MCF 10A (cell line): ENCODE results near the gene DNMBP. TPM values are rescaled to one million over a fixed set of nuclear protein-coding genes. Genes with fewer than 3 reads are reported as not detected.

Experiments
- BruUV-seq: library from RNA; stranded (reverse); fragments of 400-500 nt; replicated peaks from 2 replicates; lab custom pipeline; 2021; lab: Mats Ljungman, UMichigan
- CTCF ChIA-PET: fragments of 300-600 bp; sonication (Branson Sonifier 250); formaldehyde crosslinking; extraction: SDS; loops from one replicate; lab custom pipeline; 2021; ENCODE audit warnings: antibody characterized with exemption, inconsistent platforms; lab: Yijun Ruan, JAX
- POLR2A ChIA-PET: fragments of 300-600, 350-650 bp; sonication (Branson Sonifier 250); formaldehyde crosslinking; extraction: SDS; loops from one replicate; lab custom pipeline; 2020; ENCODE audit warnings: antibody characterized with exemption, inconsistent platforms; lab: Yijun Ruan, JAX
- DNase-seq: peaks from one replicate; pipeline ENCODE4 v3.0.0-alpha.2; 2018; ENCODE audit not compliant: unreplicated experiment
- H3K27ac Mint-ChIP-seq: one replicate; pipeline ENCODE4 v1.8.0; 2022; ENCODE audit warnings: mild to moderate bottlenecking, low read depth, mixed read lengths; ENCODE audit not compliant: unreplicated experiment
- H3K27me3 Mint-ChIP-seq: one replicate; pipeline ENCODE4 v1.8.0; 2022; ENCODE audit warnings: mixed read lengths; ENCODE audit not compliant: insufficient read depth, unreplicated experiment
- H3K36me3 Mint-ChIP-seq: one replicate; pipeline ENCODE4 v1.8.0; 2022; ENCODE audit warnings: mild to moderate bottlenecking, moderate library complexity, mixed read lengths; ENCODE audit not compliant: insufficient read depth, unreplicated experiment
- H3K4me1 Mint-ChIP-seq: one replicate; pipeline ENCODE4 v1.8.0; 2022; ENCODE audit warnings: mixed read lengths; ENCODE audit not compliant: insufficient read depth, unreplicated experiment
- H3K4me3 Mint-ChIP-seq: one replicate; pipeline ENCODE4 v1.8.0; 2022; ENCODE audit warnings: mild to moderate bottlenecking, moderate library complexity, mixed read lengths; ENCODE audit not compliant: unreplicated experiment
- H3K9me3 Mint-ChIP-seq: one replicate; pipeline ENCODE4 v1.8.0; 2022; ENCODE audit warnings: mixed read lengths; ENCODE audit not compliant: unreplicated experiment
- CTCF ChIP-seq: fragments of 200-600 bp; IDR thresholded peaks from one replicate; pipeline ENCODE4 v1.8.0; 2022; ENCODE audit warnings: antibody characterized with exemption, mild to moderate bottlenecking; ENCODE audit not compliant: unreplicated experiment
- intact Hi-C: fragments of 100-400 bp; cut with micrococcal nuclease; formaldehyde crosslinking; loops from 2 replicates; pipeline ENCODE4 v1.14.1; 2022
- total RNA-seq: library from RNA; stranded (reverse); gene quantifications from 2 replicates; pipeline ENCODE4 v1.2.3, GENCODE V29; 2022

The DNMBP gene
- total RNA-seq, 1 experiment from 2014 or later: 11.3 TPM

- BruUV-seq: no TSS peak
- CTCF ChIA-PET: interaction anchor here (0.6 to 11.4 kb wide), 2 partner anchors 66 to 196 kb away, joined by 3 to 175 read pairs; no protein-coding TSS in a partner anchor
- Mint-ChIP-seq H3K36me3 (no peaks in the 10 kb centered on the region), H3K4me3 (no peak overlapping the region), H3K27ac (no peak overlapping the region), H3K4me1 (no peaks in the 10 kb centered on the region), H3K27me3 (no peaks in the 10 kb centered on the region), H3K9me3 (no peaks in the 10 kb centered on the region)
- POLR2A ChIA-PET: no interaction called here
- no peak for DNase-seq
- intact Hi-C loops: no loop called here
- TF ChIP-seq CTCF: no peak
Measured at GRCh38 chr10:99850767-99851340, 158.9 kb downstream of the DNMBP start.

GRCh38 chr10:99850021-99850766 is 159.6 kb downstream of the DNMBP start:
- no peak for DNase-seq
- CTCF ChIA-PET: interaction anchor here (0.6 to 11.4 kb wide), 3 partner anchors 67 to 294 kb away, joined by 3 to 175 read pairs (median 3); no protein-coding TSS in a partner anchor
- no peaks in the 10 kb centered on the region for H3K27me3 Mint-ChIP-seq
- no peak overlapping the region for H3K4me3 Mint-ChIP-seq
- intact Hi-C loops: no loop called here
- H3K9me3 Mint-ChIP-seq: no peaks in the 10 kb centered on the region
- no peak for TF ChIP-seq CTCF
- no TSS peak for BruUV-seq
- no peaks in the 10 kb centered on the region for H3K4me1 Mint-ChIP-seq
- no peaks in the 10 kb centered on the region for H3K36me3 Mint-ChIP-seq
- POLR2A ChIA-PET: no interaction called here
- no peak overlapping the region for H3K27ac Mint-ChIP-seq

GRCh38 chr10:99849536-99849935 is 160.2 kb downstream of the DNMBP start:
- TF ChIP-seq CTCF: no peak
- CTCF ChIA-PET: interaction anchor here (0.6 to 11.4 kb wide), 3 partner anchors 188 to 294 kb away, joined by 3 to 175 read pairs (median 4); no protein-coding TSS in a partner anchor
- Mint-ChIP-seq H3K27me3 (no peaks in the 10 kb centered on the region), H3K4me1 (no peaks in the 10 kb centered on the region), H3K9me3 (no peaks in the 10 kb centered on the region), H3K36me3 (no peaks in the 10 kb centered on the region), H3K27ac (no peak overlapping the region), H3K4me3 (no peak overlapping the region)
- POLR2A ChIA-PET: no interaction called here
- no peak for DNase-seq
- intact Hi-C loops: loop anchor here (5.0 to 10.0 kb wide), 5 partner anchors 117 to 665 kb away; partner anchors contain the start of genes COX15, CUTC, ERLIN1 and SEC31B
- no TSS peak for BruUV-seq

- CTCF ChIA-PET: interaction anchor here (0.6 to 11.4 kb wide), 4 partner anchors 42 to 295 kb away, joined by 3 to 175 read pairs (median 4); no protein-coding TSS in a partner anchor
- no peaks in the 10 kb centered on the region for H3K36me3 Mint-ChIP-seq
- BruUV-seq: no TSS peak
Measured at GRCh38 chr10:99849057-99849456, 160.7 kb downstream of the DNMBP start.

More at GRCh38 chr10:99849057-99849456, 160.7 kb downstream of the DNMBP start:
- intact Hi-C loops: loop anchor here (5.0 to 10.0 kb wide), 5 partner anchors 117 to 666 kb away; partner anchors contain the start of genes COX15, CUTC, ERLIN1 and SEC31B
- Mint-ChIP-seq H3K27me3 (no peaks in the 10 kb centered on the region), H3K4me3 (no peak overlapping the region), H3K27ac (no peak overlapping the region), H3K4me1 (no peaks in the 10 kb centered on the region), H3K9me3 (no peaks in the 10 kb centered on the region)
- no peak for DNase-seq
- TF ChIP-seq CTCF: no peak
- POLR2A ChIA-PET: interaction anchor here (0.6 to 1.1 kb wide), 2 partner anchors 8 to 197 kb away, joined by 3 read pairs; no protein-coding TSS in a partner anchor
